Sciatic nerve (tissue), 2 donors: ENCODE measurements around the gene MAP1LC3A. TPM values are rescaled to one million over a fixed set of nuclear protein-coding genes. Genes with fewer than 3 reads are reported as not detected.
"Not testable (repeated sequence)": the region's sequence is repeated elsewhere in the genome, so short reads cannot be mapped to it uniquely, and the experiment has no call there.

ENCODE experiments used
- ATAC-seq: fragments of 200-7000 bp; cut with Tn5 transposase; one replicate; pipeline ENCODE4 v1.9.1; 2020; ENCODE audit warnings: mild to moderate bottlenecking, moderate library complexity
- DNase-seq: peaks from one replicate; pipeline ENCODE4 v3.0.0-alpha.2; 2020; ENCODE audit warnings: low spot score
- intact Hi-C: fragments of 100-400 bp; cut with DNase I; formaldehyde crosslinking; loops from one replicate; pipeline ENCODE4 v1.14.2; 2022
- total RNA-seq: library from RNA; stranded (reverse); fragmentation: NEBNext Ultra II Directional; extraction: Animal tissue kit (Norgen Biotek cat#: 25700); gene quantifications from one replicate; pipeline ENCODE4 v1.2.1, GENCODE V29; 2021
- donor health status: DM: no; HTN: no; CAD: no.
- donor health status: DM: no; HTN: no; CAD: no.

Gene MAP1LC3A
- 72.1 TPM for total RNA-seq

- peak; percentile 96 for ATAC-seq
- intact Hi-C loops = no loop called here
- peak; percentile 99 for DNase-seq
Observed at GRCh38 chr20:34558320-34559218, at the start of gene MAP1LC3A. TSS of gene MAP1LC3A (plus strand) at chr20:34558718. CDS start at chr20:34558869, 151 bp downstream.

- intact Hi-C loops = no loop called here
- no peak for DNase-seq
- ATAC-seq = no peak
Observed at GRCh38 chr20:34510575-34510974, 47.9 kb upstream of the MAP1LC3A start.

GRCh38 chr20:34511891-34512265 is 46.6 kb upstream of the MAP1LC3A start:
- intact Hi-C loops = no loop called here
- DNase-seq (no peak), ATAC-seq (no peak)

- intact Hi-C loops = no loop called here
- no peak for ATAC-seq
- no peak for DNase-seq
Observed at GRCh38 chr20:34512266-34512954, 46.1 kb upstream of the MAP1LC3A start.

- DNase-seq = no peak
- intact Hi-C loops = no loop called here
- ATAC-seq = no peak
Observed at GRCh38 chr20:34512955-34513419, 45.5 kb upstream of the MAP1LC3A start.

GRCh38 chr20:34514034-34514433 is 44.5 kb upstream of the MAP1LC3A start:
- DNase-seq, ATAC-seq, intact Hi-C loops: not testable (repeated sequence)

- intact Hi-C loops = no loop called here
- no peak for ATAC-seq
- no peak for DNase-seq
Observed at GRCh38 chr20:34514897-34515483, 43.5 kb upstream of the MAP1LC3A start.

GRCh38 chr20:34515484-34516246 is 42.9 kb upstream of the MAP1LC3A start:
- ATAC-seq = peak; percentile 56
- no peak for DNase-seq
- intact Hi-C loops = no loop called here

GRCh38 chr20:34516247-34517113 is 42.0 kb upstream of the MAP1LC3A start, which contains the start of gene DYNLRB1:
TSS of gene DYNLRB1 (plus strand) at chr20:34516422. CDS start at chr20:34516459, 37 bp downstream.
- DNase-seq = peak; percentile 99
- intact Hi-C loops = no loop called here
- peak; percentile 98 for ATAC-seq

- ATAC-seq (no peak), DNase-seq (no peak)
- intact Hi-C loops = no loop called here
Observed at GRCh38 chr20:34517114-34517505, 41.4 kb upstream of the MAP1LC3A start.

- ATAC-seq, intact Hi-C loops, DNase-seq: not testable (repeated sequence)
Observed at GRCh38 chr20:34518863-34519262, 39.7 kb upstream of the MAP1LC3A start.

- DNase-seq, intact Hi-C loops, ATAC-seq: not testable (repeated sequence)
Observed at GRCh38 chr20:34519841-34520240, 38.7 kb upstream of the MAP1LC3A start.

GRCh38 chr20:34522969-34523871 is 35.3 kb upstream of the MAP1LC3A start:
- DNase-seq = peak; percentile 59
- intact Hi-C loops = no loop called here

GRCh38 chr20:34524426-34524825 is 34.1 kb upstream of the MAP1LC3A start:
- ATAC-seq (peak; percentile 6), DNase-seq (no peak)
- intact Hi-C loops = no loop called here

More at GRCh38 chr20:34522969-34523871, 35.3 kb upstream of the MAP1LC3A start:
- ATAC-seq = peak; percentile 51

- ATAC-seq (no peak), DNase-seq (no peak)
- intact Hi-C loops = no loop called here
Observed at GRCh38 chr20:34525342-34525708, 33.2 kb upstream of the MAP1LC3A start.

- intact Hi-C loops = no loop called here
- peak; percentile 74 for DNase-seq
- peak; percentile 81 for ATAC-seq
Observed at GRCh38 chr20:34525709-34526416, 32.7 kb upstream of the MAP1LC3A start.
